Hepatic stellate cell (primary cell): ENCODE measurements around the gene CMAS.
"Not testable (repeated sequence)": the region's sequence is repeated elsewhere in the genome, so short reads cannot be mapped to it uniquely, and the experiment has no call there.

ENCODE experiments used
- DNase-seq: peaks from one replicate; pipeline ENCODE4 v3.0.0; 2011; ENCODE audit warnings: low spot score

Gene CMAS

DNA sequence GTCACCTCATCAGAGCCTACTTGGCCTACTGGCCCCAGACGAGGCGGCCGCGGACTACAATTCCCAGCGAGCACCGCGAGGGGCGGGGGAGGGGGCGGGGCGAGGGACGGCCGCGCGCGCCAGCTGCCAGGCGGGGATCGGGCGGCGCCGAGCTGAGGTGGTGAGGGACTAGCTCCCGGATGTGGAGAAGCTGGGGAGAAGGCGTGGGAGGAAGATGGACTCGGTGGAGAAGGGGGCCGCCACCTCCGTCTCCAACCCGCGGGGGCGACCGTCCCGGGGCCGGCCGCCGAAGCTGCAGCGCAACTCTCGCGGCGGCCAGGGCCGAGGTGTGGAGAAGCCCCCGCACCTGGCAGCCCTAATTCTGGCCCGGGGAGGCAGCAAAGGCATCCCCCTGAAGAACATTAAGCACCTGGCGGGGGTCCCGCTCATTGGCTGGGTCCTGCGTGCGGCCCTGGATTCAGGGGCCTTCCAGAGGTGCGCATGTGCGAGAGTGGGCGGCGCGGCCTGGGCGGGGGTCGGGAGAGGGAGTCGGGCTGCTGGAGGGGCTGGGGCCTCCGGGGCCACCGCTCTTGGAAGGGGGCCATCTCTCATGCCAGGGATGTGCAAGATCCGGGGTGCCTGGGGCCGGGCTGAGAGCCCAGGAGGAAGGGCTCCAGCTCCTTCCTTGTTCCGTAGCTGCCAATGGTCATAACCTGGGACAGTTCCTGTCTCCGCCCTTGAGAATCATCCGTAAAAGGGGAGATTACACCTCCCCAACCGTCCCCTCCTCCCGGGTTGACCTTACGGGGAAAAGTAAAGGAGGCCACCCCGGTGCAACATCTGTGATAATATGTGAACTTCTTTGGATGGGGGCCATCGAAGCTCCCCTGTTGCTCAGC is at the start of gene CMAS:
Gene CMAS, plus strand, starts transcription at position 129 of the 878 bp plus-strand sequence. Its CDS starts 86 bp downstream, at position 215.
- DNase-seq, result peak; percentile 69

DNA sequence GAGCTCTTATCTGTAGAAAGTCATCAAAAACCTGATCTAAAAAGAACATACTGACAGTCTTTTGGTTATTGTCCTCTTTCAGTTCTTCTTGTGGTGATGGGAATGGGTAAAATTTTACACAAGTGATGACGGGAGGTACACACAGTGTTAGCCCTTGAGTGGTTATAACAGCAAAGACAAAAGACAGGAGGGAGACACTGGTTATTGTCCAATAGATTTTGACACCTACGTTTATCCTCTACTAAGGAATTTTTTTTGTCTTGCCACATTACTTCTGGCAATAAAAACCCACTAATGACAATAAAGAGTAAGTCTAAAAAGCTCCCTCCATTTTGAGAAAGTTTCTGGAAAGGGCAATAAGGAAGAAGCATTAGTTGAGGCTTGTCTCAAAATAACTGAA is 47.7 kb upstream of the CMAS start:
- no peak for DNase-seq

DNA sequence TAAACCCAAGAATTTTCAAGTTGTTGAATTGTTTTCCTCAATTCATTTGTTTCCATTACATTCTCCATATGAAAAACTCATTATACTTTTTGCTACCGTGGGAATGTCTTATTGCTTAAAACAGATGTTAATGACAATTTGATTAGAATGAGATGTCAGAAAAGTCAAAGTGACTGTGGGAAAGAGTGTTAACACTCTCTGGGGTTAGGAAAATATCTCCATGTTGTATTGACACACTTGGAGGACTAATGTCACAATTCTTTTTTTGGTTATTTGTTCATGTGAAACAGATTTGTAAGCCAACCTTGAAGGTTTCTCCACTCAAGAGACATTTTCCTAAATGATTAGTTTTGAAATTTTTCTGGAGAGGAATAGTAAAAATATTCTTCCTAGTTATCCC is 47.2 kb upstream of the CMAS start:
- DNase-seq, result no peak

DNA sequence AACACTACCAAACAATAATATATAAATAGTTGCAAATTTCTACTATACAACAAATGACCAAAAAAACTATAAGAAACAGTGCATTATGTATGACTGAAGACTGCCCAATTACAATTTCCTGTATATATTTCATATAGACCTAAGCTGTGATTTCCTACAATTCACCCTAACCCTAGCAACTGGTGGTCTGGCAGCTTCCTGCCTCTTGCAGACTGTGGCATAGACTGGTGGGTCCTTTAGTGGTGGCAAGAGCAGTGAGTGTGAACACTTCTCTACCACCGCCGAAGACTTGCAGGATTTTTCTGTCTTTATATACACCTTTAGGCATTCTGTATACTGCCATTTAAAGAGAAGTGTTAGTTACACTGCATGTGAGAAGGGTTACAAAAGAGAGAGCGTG is 43.6 kb upstream of the CMAS start:
- no peak for DNase-seq

DNA sequence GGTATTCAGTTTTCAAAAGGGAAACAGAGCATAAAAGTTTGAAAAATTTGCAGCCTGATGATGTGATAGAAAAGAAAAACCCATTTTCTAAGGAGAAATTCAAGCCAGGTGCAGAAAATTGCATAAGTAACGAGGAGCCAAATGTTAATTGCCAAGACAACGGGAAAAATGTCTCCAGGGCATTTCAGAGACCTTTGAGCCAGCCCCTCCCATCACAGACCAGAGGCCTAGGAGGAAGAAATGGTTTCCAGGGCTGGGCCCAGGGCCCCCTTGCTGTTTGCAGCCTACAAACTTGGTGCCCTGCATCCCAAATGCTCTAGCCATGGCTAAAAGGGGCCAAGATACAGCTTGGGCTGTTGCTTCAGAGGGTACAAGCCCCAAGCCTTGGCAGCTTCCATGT is 38.2 kb upstream of the CMAS start:
- not testable (repeated sequence) for DNase-seq

GRCh38 chr12:22008196-22008595 is 37.8 kb upstream of the CMAS start:
- no peak for DNase-seq

DNA sequence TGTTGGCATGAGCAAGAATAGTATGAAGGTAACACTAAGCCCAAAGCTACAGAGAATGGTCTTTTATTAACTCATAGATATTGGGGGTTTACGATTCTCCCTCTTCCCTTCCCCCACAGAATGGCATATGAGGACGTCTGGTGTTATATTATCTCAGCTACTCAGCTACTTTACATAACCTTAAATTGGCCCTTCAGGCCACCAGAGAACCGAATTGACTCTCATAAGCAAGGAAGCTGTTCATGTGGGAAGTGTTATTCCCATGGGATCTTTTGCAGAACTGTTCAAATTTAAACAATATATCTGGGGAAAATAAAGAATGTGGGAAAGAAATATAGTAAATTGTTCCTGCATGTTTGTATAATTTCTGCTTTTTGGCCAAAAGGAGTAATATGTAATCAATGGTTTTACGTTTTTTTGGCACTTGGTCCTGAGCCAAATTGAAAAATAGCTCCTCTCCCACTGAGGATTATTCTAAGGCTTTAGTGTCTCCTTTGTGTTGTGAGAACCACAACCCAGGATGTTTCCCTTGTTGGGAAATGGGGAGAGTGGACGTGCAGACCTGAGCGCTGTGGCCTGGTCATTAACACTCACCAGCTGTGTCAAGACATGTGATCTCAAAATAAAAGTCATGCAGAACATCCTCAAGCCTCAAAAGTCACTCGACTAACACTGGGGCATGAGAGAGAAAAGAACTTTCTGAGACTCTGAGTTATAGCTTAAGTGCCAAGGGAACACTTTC is 31.8 kb upstream of the CMAS start:
- no peak for DNase-seq

- no peak for DNase-seq
Measured at GRCh38 chr12:22014783-22015144, 31.3 kb upstream of the CMAS start.

DNA sequence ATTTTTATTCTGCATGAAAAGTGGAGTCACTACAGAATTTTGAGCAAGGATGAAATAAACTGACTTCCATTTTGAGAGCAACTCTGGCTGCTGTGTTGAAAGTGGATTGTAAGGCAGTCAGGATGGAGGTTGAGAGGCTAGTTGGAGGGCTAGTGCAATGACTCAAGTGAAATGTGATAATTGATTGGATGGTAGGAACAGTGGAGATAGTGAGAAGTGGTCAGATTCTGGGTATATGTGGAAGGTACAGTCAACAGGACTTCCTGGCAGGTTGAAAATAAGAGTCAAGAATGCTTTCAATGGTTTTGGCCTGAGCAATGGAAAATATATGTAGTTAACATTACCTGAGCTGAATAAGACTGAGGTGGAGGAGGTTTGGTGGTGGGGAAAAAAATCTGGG is 29.0 kb upstream of the CMAS start:
- no peak for DNase-seq

GRCh38 chr12:22018860-22019259 is 27.2 kb upstream of the CMAS start:
- no peak for DNase-seq

DNA sequence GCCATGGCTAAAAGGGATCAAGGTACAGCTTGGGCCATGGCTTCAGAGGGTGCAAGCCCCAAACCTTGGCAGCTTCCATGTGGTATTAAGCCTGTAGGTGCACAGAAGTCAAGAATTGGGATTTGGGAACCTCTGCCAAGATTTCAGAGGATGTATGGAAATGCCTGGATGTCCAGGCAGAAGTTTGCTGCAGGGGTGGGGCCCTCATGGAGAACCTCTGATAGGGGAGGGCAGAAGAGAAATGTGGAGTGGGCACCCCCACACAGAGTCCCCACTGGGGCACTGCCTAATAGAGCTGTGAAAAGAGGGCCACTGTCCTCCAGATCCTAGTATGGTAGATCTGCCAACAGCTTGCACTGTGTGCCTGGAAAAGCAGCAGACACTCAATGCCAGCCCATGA is 22.5 kb upstream of the CMAS start:
- not testable (repeated sequence) for DNase-seq

DNA sequence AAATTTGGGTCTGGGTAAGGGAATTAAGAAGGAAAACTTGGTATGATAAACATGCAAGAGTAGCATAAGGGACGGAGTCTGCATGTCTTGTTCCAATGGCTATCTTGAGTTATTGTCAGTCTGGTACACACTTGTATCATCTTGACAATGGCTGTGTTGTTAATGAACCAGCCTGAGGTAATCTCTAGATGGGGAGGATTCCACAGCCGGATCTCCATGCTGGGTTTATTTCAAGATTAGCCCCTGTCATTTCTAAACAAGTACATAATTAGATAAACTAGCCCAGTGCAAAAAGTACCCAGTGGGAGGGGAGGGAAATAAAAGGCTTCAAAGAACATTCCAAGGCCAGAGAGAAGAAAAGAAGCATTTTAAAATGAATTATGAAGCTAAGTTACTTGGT is 16.5 kb upstream of the CMAS start:
- DNase-seq, result no peak

- no peak for DNase-seq
Measured at GRCh38 chr12:22029991-22030390, 16.0 kb upstream of the CMAS start.

DNA sequence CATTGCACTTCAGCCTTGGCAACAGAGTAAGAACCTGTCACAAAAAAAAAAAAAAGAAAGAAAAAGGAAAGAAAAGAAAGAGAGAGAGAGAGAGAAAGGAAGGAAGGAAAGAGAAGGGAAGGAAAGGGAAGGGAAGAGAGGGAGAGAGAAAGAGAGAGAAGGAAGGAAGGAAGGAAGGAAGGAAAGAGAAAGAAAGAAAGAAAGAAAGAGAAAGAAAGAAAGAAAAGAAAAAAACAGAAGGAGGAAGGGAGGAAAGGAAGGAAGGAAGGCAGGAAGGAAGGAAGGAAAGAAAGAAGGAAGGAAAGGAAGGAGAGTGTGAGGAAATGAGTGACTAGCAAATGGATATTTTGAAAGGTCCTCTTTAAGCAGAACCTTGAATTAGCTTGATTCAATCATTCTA is 13.3 kb upstream of the CMAS start:
- no peak for DNase-seq

DNA sequence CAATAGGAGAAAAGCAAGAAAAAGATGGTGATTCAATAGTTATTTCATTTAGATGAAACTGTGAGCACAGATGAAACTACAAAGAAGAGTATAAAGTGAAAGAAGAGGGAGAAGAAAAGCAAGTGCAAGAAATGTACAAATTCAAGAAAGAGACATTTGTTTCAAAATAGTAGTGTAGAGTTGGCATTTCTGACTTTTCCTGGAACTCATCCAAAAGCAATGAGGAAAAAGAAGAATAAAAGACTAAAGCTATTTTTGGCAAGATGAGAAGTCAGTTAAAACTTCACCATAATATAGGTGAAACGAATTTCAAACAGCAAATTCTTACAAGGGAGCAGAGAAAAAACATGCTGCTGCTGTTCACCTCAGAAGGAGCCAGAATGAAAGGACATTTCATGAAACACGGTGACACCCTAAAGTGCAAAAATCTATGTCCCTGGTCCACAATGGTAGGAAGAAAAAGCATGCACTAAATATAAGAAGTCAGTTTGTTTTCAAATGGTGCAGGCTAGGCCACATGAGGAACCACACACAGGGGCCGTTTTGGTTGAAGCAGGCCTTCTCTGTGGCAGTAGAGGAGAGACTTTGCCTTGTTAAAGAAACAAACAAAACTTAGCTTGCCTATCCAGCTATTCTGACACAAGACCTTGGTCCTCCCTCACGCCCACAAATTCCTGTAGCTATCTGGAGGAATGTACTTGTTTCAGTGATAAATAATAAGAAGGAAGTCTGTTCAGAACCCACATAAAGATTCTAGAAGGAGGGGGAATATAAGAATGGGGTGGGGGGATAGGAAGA is 11.1 kb upstream of the CMAS start:
- DNase-seq, result no peak

DNA sequence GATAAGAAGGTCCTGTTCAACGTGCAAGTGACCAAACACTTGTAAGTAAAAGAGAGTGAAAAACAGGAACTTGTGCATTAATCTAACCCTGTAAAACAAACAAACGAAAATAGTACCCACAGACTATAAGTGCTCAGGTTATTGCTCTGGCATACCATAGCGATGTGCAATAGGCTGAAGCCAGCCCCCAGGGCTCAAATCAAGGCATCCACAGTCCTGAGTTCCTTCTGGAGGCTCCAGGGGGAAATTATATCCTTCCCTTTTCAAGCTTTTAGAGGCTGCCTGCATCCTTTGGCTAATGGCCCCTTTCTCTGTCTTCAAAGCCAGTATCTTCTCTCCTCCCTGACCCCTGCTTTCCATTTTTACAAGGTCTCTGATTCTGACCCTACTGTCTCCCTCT is 8.1 kb upstream of the CMAS start:
- no peak for DNase-seq

GRCh38 chr12:22038734-22039133 is 7.3 kb upstream of the CMAS start:
- no peak for DNase-seq

- no peak for DNase-seq
Measured at GRCh38 chr12:22039361-22039760, 6.7 kb upstream of the CMAS start.

- DNase-seq, result no peak
Measured at GRCh38 chr12:22042976-22043669, 2.9 kb upstream of the CMAS start.

- no peak for DNase-seq
Measured at GRCh38 chr12:22043943-22044342, 2.1 kb upstream of the CMAS start.

DNA sequence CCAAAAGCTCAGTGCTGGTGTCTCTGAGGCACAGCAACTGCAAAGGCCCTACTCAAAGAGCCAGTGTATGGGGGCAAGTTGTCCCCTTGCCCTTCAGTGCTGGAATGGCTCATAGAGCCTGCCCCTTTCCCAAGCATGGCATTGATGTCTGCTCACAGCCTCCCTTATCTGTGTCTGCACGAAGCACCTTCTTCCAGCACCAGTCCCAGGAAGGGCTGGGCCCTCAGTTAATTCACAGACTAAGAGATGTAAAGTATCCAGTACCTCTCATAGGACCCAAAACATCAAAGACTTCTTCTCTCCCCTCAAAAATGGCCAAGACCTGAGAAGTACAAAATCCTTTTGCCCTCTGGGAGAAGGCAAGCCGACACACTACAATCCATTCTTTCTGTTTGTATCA is 1.6 kb upstream of the CMAS start:
- DNase-seq, result no peak

DNA sequence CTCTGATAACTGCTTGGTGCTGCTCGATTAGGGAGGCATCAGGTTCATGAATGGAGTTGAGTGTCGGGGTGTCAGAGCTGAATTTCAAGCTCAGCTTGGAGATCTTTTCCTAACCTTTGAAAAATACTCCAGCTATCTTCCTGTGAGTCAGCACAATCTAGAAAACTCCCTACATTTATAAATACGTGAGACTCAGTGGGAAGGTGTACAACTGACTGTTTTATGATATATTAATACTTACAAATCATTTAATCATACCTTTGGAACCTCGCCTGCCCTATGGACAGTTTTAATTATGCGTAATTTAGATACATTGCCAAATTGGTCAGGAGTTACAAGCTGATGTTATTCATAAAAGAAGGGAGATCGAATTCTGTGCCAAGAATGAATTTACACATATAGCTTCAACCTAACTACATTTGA is 961 bp downstream of the CMAS start:
- DNase-seq, result no peak
